T-cell (primary cell): ENCODE data around the gene TIMM23B. TPM values are rescaled to one million over a fixed set of nuclear protein-coding genes. Genes with fewer than 3 reads are reported as not detected.
"Not testable (repeated sequence)": the region's sequence is repeated elsewhere in the genome, so short reads cannot be mapped to it uniquely, and the experiment has no call there.

Experiments used
- ATAC-seq, 4 experiments: fragments of 200-7000 bp in 3 of 4; fragments of 150-1000 bp in 1 of 4; cut with Tn5 transposase; replicated peaks in 1 of 4; 1 replicate in 3 of 4; 2 replicates in 1 of 4; pipeline ENCODE4 v1.10.0; 2021; ENCODE audit warnings: moderate library complexity in 3 of 4, mild to moderate bottlenecking in 2 of 4, moderate number of reproducible peaks in 1 of 4
- CTCF ChIA-PET, 2 donors: fragments of 300-600 bp; sonication (Branson Sonifier 250); formaldehyde crosslinking; loops; one replicate each; lab custom pipeline; 2022; ENCODE audit warnings: antibody characterized with exemption in 2 of 2; lab: Charles Lee
- POLR2A ChIA-PET, 2 donors: fragments of 300-600 bp; sonication (Branson Sonifier 250); formaldehyde crosslinking; loops; one replicate each; lab custom pipeline; 2022; ENCODE audit warnings: antibody characterized with exemption in 2 of 2; lab: Charles Lee
- DNase-seq, 35 experiments: peaks; one replicate each; pipeline versions ENCODE4 v3.0.0 to v3.0.0-alpha.2; 2013 to 2023
- H3K27ac ChIP-seq: one replicate; pipeline ENCODE4 v1.5.1; 2013; ENCODE audit warnings: low read length
- H3K27me3 ChIP-seq, 2 experiments: replicated peaks in 1 of 2; 1 replicate in 1 of 2; 2 replicates in 1 of 2; pipeline versions ENCODE4 v1.6.1 to v1.7.0; 2013; ENCODE audit warnings: low read length in 1 of 2, mixed read lengths in 1 of 2; ENCODE audit not compliant: control insufficient read depth in 2 of 2, insufficient read depth in 2 of 2; ENCODE audit errors: extremely low read depth in 1 of 2
- H3K36me3 ChIP-seq, 2 donors: 1 replicate in 1 of 2; 2 replicates in 1 of 2; pipeline versions ENCODE4 v1.6.1 to v1.7.0; 2013; ENCODE audit warnings: low read length in 1 of 2; ENCODE audit not compliant: control insufficient read depth in 2 of 2, insufficient read depth in 1 of 2; ENCODE audit errors: extremely low read depth in 1 of 2
- H3K4me1 ChIP-seq, 2 experiments: 1 replicate in 1 of 2; 2 replicates in 1 of 2; pipeline versions ENCODE4 v1.6.1 to v1.7.0; 2013; ENCODE audit warnings: low read length in 2 of 2, mixed read lengths in 1 of 2; ENCODE audit not compliant: insufficient read depth in 2 of 2, control insufficient read depth in 1 of 2; ENCODE audit errors: extremely low read depth in 1 of 2
- H3K4me3 ChIP-seq, 2 donors: 1 replicate in 1 of 2; 2 replicates in 1 of 2; pipeline versions ENCODE4 v1.5.1 to v1.7.0; 2013; ENCODE audit warnings: mild to moderate bottlenecking in 2 of 2, low read length in 1 of 2, moderate library complexity in 1 of 2; ENCODE audit not compliant: control insufficient read depth in 1 of 2; ENCODE audit errors: extremely low read depth in 1 of 2
- H3K9me3 ChIP-seq: 2 replicates; pipeline ENCODE4 v1.7.0; 2013
- H3K27ac Mint-ChIP-seq, 2 donors: one replicate each; pipeline ENCODE4 v1.8.0; 2020 to 2021; ENCODE audit warnings: mild to moderate bottlenecking in 2 of 2, mixed read lengths in 2 of 2
- H3K27me3 Mint-ChIP-seq, 2 donors: one replicate each; pipeline ENCODE4 v1.8.0; 2021 to 2022; ENCODE audit warnings: mixed read lengths in 2 of 2
- H3K36me3 Mint-ChIP-seq: one replicate; pipeline ENCODE4 v1.8.0; 2021; ENCODE audit warnings: mixed read lengths
- H3K4me1 Mint-ChIP-seq, 3 donors: one replicate each; pipeline ENCODE4 v1.8.0; 2020 to 2022; ENCODE audit warnings: mixed read lengths in 3 of 3, mild to moderate bottlenecking in 1 of 3
- H3K4me3 Mint-ChIP-seq, 3 donors: one replicate each; pipeline ENCODE4 v1.8.0; 2020 to 2022; ENCODE audit warnings: mild to moderate bottlenecking in 3 of 3, mixed read lengths in 3 of 3, moderate library complexity in 3 of 3
- H3K9me3 Mint-ChIP-seq, 3 donors: one replicate each; pipeline ENCODE4 v1.8.0; 2020 to 2022; ENCODE audit warnings: mixed read lengths in 3 of 3
- WGBS: methylation state at CpG from one replicate; pipeline ENCODE4 v1.1.5; 2013; ENCODE audit warnings: missing lambda C conversion rate; ENCODE audit not compliant: insufficient coverage; 5-methylcytosine and 5-hydroxymethylcytosine counted together
- total RNA-seq, 35 experiments: library from RNA in 6 of 35; stranded (reverse) in 6 of 35; fragments of 120-200 nt in 1 of 35; gene quantifications; one replicate each; pipeline versions ENCODE4 v1.2.1 to v1.2.4 and lab custom pipeline; 2013 to 2026

TIMM23B gene
- total RNA-seq (10 to 100 TPM; 25.3 to 35.8 (median 28.1) TPM), total RNA-seq (lab: John Stamatoyannopoulos, UW) (1.5 to 19.8 (median 4.6) reads per million in 29 experiments)
- total RNA-seq (2013) = 16.4 TPM

DNA sequence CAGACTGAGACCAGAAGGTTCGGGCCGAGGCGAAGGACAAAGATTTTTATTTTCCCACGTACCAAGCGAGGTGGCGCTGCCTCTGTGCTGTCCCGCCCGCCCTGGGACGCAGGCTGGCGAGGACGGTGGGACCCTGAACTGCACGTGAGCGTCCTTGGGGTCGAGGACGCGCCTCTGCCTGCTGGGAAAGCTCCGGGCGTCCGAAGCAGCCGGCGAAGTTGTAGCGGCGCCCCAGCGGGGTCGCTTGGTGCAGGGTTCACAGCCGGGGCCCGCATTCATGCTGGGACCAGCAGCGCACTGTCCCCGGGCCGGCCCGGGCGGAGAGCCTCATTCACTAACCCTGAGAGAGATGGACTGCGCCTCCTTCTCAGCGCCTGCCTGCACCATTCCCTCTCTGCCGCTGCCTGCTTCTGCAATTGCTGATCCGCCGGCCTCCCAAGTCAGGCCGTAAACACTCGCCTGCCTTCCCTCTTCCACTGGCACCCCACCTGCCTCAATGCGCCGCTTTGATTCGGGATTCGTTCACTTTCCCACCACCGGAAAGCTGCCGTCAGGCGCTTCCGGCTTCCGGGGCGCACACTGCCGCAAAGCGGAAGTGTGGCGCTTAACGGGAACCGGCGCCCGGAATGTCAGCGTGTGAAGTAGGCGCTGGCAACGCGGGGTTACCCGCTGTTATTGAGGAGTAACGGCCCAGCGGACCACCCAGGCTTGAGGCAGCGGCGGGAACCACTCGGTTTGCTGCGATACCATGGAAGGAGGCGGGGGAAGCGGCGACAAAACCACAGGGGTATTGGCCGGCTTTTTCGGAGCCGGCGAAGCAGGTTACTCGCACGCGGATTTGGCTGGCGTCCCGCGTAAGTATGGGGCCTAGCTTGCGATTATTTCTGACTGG is at the start of gene TIMM23B, which contains the start of gene PARG:
TSS of gene TIMM23B (plus strand) at position 607 of the 892 bp plus-strand sequence. CDS start at position 749, 142 bp downstream.
TSS of gene PARG (minus strand) at position 581 of the 892 bp plus-strand sequence. CDS start at position 279, 302 bp downstream.
- H3K27me3 Mint-ChIP-seq, H3K9me3 Mint-ChIP-seq, POLR2A ChIA-PET, H3K36me3 ChIP-seq, CTCF ChIA-PET, H3K36me3 Mint-ChIP-seq, H3K9me3 ChIP-seq, H3K27me3 ChIP-seq: not testable (repeated sequence)
- peak within 1 kb of the TSS; percentile 53 for H3K27ac ChIP-seq
- 0% methylated on average over 63 of the region's 81 CpGs for WGBS
- DNase-seq (peak; percentile 66 to 87 (median 75)), ATAC-seq (peak; percentile 86 to 88 (median 88))
- H3K4me3 ChIP-seq = peak within 1 kb of the TSS; percentile 78 to 86
- H3K4me1 ChIP-seq = peaks cover 7 to 12% of the 10 kb centered on the region in 2 experiments
- peaks cover 40 to 47% (median 44%) of the 10 kb centered on the region in 3 donors for H3K4me1 Mint-ChIP-seq
- H3K4me3 Mint-ChIP-seq = peak within 1 kb of the TSS; percentile 99 to 100 (median 100)
- peak within 1 kb of the TSS; percentile 92 to 97 for H3K27ac Mint-ChIP-seq

- H3K4me1 Mint-ChIP-seq, H3K4me1 ChIP-seq, POLR2A ChIA-PET, H3K9me3 ChIP-seq, H3K27me3 ChIP-seq, H3K36me3 ChIP-seq, H3K9me3 Mint-ChIP-seq, H3K27me3 Mint-ChIP-seq, H3K4me3 ChIP-seq, H3K27ac Mint-ChIP-seq, CTCF ChIA-PET, ATAC-seq, H3K4me3 Mint-ChIP-seq, DNase-seq, H3K27ac ChIP-seq: not testable (repeated sequence)
- H3K36me3 Mint-ChIP-seq = peaks cover 26% of the 10 kb centered on the region
- WGBS = no CpG with 5 or more reads among the region's 2 CpGs
Observed at GRCh38 chr10:49899999-49900398, 41.9 kb upstream of the TIMM23B start.

GRCh38 chr10:49900406-49900805 is 41.4 kb upstream of the TIMM23B start:
- no CpG with 5 or more reads among the region's 3 CpGs for WGBS
- H3K27me3 Mint-ChIP-seq, H3K27me3 ChIP-seq, CTCF ChIA-PET, H3K4me1 ChIP-seq, H3K4me3 Mint-ChIP-seq, POLR2A ChIA-PET, ATAC-seq, H3K4me3 ChIP-seq, H3K9me3 Mint-ChIP-seq, H3K4me1 Mint-ChIP-seq, H3K36me3 ChIP-seq, DNase-seq, H3K27ac ChIP-seq, H3K9me3 ChIP-seq, H3K27ac Mint-ChIP-seq: not testable (repeated sequence)
- H3K36me3 Mint-ChIP-seq = peaks cover 25% of the 10 kb centered on the region

DNA sequence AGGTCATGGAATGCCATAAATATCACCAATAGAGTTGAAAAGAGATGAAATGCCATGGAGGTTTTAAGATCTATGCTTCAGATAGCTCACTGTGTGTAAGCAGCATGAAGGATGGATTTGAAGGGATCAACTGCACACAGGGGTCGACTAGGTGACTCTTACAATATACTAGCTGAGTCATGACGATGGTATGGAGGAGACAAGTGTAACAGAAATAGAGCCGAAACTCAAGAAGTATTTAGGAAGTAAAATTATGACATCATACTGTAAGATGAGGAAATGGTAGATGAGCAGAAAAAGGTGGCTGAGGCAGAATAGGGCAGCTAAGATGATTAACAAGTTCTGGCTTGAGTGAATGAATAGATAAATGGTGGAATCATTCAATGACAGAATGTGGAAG is 38.0 kb upstream of the TIMM23B start:
- peaks cover 23% of the 10 kb centered on the region for H3K36me3 Mint-ChIP-seq
- H3K27ac ChIP-seq, H3K4me3 Mint-ChIP-seq, ATAC-seq, POLR2A ChIA-PET, H3K9me3 Mint-ChIP-seq, H3K4me3 ChIP-seq, H3K9me3 ChIP-seq, H3K4me1 ChIP-seq, CTCF ChIA-PET, H3K4me1 Mint-ChIP-seq, H3K27ac Mint-ChIP-seq, H3K36me3 ChIP-seq, H3K27me3 ChIP-seq, H3K27me3 Mint-ChIP-seq, DNase-seq: not testable (repeated sequence)
- no CpG with 5 or more reads among the region's 3 CpGs for WGBS

- H3K27ac ChIP-seq, CTCF ChIA-PET, DNase-seq, H3K27ac Mint-ChIP-seq, H3K4me3 Mint-ChIP-seq, H3K27me3 Mint-ChIP-seq, H3K9me3 ChIP-seq, ATAC-seq, H3K36me3 ChIP-seq, POLR2A ChIA-PET, H3K9me3 Mint-ChIP-seq, H3K4me1 Mint-ChIP-seq, H3K4me3 ChIP-seq, H3K4me1 ChIP-seq, H3K27me3 ChIP-seq: not testable (repeated sequence)
- H3K36me3 Mint-ChIP-seq = peaks cover 18% of the 10 kb centered on the region
- WGBS = no CpG with 5 or more reads among the region's 4 CpGs
Observed at GRCh38 chr10:49908290-49909080, 33.4 kb upstream of the TIMM23B start.

DNA sequence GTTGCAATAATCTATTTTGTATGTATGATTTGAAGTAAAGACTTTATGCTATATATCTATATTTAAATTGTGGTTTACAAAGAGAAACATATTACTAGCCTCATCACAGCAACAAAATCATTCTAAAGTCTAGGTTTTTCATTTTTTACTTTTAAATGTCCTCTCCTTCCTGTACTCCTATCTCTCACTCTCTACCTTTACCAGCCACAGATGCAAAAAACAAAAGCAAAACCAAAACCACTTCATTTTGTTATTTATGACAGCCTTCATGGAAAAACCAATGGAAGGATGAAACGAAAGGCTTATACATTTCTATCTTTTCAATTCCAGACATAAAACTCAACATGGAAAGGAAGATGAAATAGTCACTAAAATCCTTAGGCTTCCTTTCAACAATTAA is 31.6 kb upstream of the TIMM23B start:
- H3K9me3 Mint-ChIP-seq, H3K27ac ChIP-seq, H3K4me3 Mint-ChIP-seq, H3K9me3 ChIP-seq, H3K27ac Mint-ChIP-seq, H3K4me1 ChIP-seq, H3K4me3 ChIP-seq, DNase-seq, H3K27me3 ChIP-seq, POLR2A ChIA-PET, H3K27me3 Mint-ChIP-seq, H3K36me3 ChIP-seq, ATAC-seq, CTCF ChIA-PET, H3K4me1 Mint-ChIP-seq: not testable (repeated sequence)
- WGBS = no CpG with 5 or more reads among the region's 1 CpG
- H3K36me3 Mint-ChIP-seq = peaks cover 19% of the 10 kb centered on the region
